ENCODE data around the gene SF3B3. TPM values are rescaled to one million over a fixed set of nuclear protein-coding genes. Genes with fewer than 3 reads are reported as not detected.

The SF3B3 gene
- total RNA-seq, 1 donor: 154 TPM

GRCh38 chr16:70563636-70564035 lies 40.0 kb downstream of the SF3B3 start:
- peak; percentile 61 for DNase-seq (ENCODE audit: low read depth)
- no peak for TF ChIP-seq CTCF (IDR thresholded peaks at IDR 0.05; ENCODE audit: insufficient read depth, low read depth, low read length)
- H3K4me3 ChIP-seq (ENCODE audit: low read depth, low read length): no peak overlapping the region

- no peak overlapping the region for H3K4me3 ChIP-seq (ENCODE audit: low read depth, low read length)
- DNase-seq (ENCODE audit: low read depth): no peak
- no peak for TF ChIP-seq CTCF (IDR thresholded peaks at IDR 0.05; ENCODE audit: insufficient read depth, low read depth, low read length)
Measured at GRCh38 chr16:70565053-70565452, 41.4 kb downstream of the SF3B3 start.

DNA sequence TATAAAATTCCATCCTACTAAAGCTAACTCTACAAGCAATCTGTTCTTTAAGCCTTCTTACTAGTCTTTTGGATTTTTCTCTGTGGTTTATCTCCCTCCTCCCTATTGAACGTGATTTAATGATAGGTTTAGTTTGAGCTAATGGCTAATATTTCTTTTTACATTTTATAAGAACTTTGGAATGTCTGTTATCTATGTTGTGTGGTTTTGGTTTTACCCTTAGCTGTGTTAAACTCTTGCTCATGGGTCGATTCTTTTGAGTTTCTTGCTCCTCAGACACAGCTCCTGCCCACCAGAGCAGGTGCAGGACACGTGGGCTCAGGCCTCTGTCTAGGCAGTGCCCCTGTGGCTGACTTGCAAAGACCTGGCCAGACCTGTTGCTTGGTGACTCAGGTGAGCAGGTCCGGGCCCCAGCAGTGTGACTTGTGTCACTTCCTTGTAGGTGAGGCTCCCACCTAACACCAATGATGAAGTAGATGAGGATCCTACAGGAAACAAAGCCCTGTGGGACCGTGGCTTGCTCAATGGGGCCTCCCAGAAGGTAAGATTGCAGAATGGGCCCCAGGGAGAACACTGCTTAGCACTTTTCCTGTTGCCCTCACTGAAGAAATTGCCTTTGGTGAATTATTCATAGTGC lies 45.1 kb downstream of the SF3B3 start:
- no peak overlapping the region for H3K4me3 ChIP-seq (ENCODE audit: low read depth, low read length)
- peak; percentile 62 for DNase-seq (ENCODE audit: low read depth)
- TF ChIP-seq CTCF (IDR thresholded peaks at IDR 0.05; ENCODE audit: insufficient read depth, low read depth, low read length): no peak

GRCh38 chr16:70569752-70570151 lies 46.1 kb downstream of the SF3B3 start:
- TF ChIP-seq CTCF (IDR thresholded peaks at IDR 0.05; ENCODE audit: insufficient read depth, low read depth, low read length): no peak
- H3K4me3 ChIP-seq (ENCODE audit: low read depth, low read length): no peak overlapping the region
- no peak for DNase-seq (ENCODE audit: low read depth)

- H3K4me3 ChIP-seq (ENCODE audit: low read depth, low read length): no peak overlapping the region
- TF ChIP-seq CTCF (IDR thresholded peaks at IDR 0.05; ENCODE audit: insufficient read depth, low read depth, low read length): no peak
- DNase-seq (ENCODE audit: low read depth): no peak
Measured at GRCh38 chr16:70570967-70571570, 47.5 kb downstream of the SF3B3 start.

DNA sequence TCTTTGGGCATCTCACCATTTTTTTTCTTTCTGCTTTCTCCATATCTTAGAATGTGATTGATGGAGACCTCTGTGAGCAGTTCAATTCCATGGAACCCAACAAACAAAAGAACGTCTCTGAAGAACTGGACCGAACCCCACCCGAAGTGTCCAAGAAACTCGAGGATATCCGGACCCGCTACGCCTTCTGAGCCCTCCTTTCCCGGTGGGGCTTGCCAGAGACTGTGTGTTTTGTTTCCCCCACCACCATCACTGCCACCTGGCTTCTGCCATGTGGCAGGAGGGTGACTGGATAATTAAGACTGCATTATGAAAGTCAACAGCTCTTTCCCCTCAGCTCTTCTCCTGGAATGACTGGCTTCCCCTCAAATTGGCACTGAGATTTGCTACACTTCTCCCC lies 48.0 kb downstream of the SF3B3 start:
- TF ChIP-seq CTCF (IDR thresholded peaks at IDR 0.05; ENCODE audit: insufficient read depth, low read depth, low read length): no peak
- no peak for DNase-seq (ENCODE audit: low read depth)

More for the DNA sequence above, 48.0 kb downstream of the SF3B3 start:
- no peak overlapping the region for H3K4me3 ChIP-seq (ENCODE audit: low read depth, low read length)
